ENCODE results near the gene NFE2L1.
"Not testable (repeated sequence)": the region's sequence is repeated elsewhere in the genome, so short reads cannot be mapped to it uniquely, and the experiment has no call there.

The NFE2L1 gene

GRCh38 chr17:48072811-48073210 is 24.7 kb downstream of the NFE2L1 start:
- DNase-seq, result not testable (repeated sequence)

- DNase-seq, result not testable (repeated sequence)
Observed at GRCh38 chr17:48073566-48074094, 25.5 kb downstream of the NFE2L1 start.

- DNase-seq, result peak; percentile 81
Observed at GRCh38 chr17:48074322-48075081, 26.3 kb downstream of the NFE2L1 start.

GRCh38 chr17:48077152-48077551 is 29.0 kb downstream of the NFE2L1 start:
- not testable (repeated sequence) for DNase-seq

- DNase-seq, result no peak
Observed at GRCh38 chr17:48081858-48082257, 33.7 kb downstream of the NFE2L1 start.

GRCh38 chr17:48084932-48085331 is 36.8 kb downstream of the NFE2L1 start:
- DNase-seq, result no peak

- no peak for DNase-seq
Observed at GRCh38 chr17:48093341-48094045, 45.3 kb downstream of the NFE2L1 start.

- no peak for DNase-seq
Observed at GRCh38 chr17:48095611-48096010, 47.5 kb downstream of the NFE2L1 start.

GRCh38 chr17:48100160-48100559 is 52.0 kb downstream of the NFE2L1 start:
- no peak for DNase-seq

GRCh38 chr17:48100591-48101011 is 52.4 kb downstream of the NFE2L1 start:
- DNase-seq, result no peak

- DNase-seq, result peak; percentile 95
Observed at GRCh38 chr17:48101012-48101720, 53.0 kb downstream of the NFE2L1 start, which contains the start of gene CBX1. CBX1 (minus strand) TSS chr17:48101478; CDS start chr17:48077004, 24,474 bp downstream.

- no peak for DNase-seq
Observed at GRCh38 chr17:48102043-48102750, 54.0 kb downstream of the NFE2L1 start.

GRCh38 chr17:48102798-48103715 is 54.9 kb downstream of the NFE2L1 start:
- peak; percentile 66 for DNase-seq

GRCh38 chr17:48104440-48104839 is 56.3 kb downstream of the NFE2L1 start:
- no peak for DNase-seq

GRCh38 chr17:48106802-48107136 is 58.6 kb downstream of the NFE2L1 start:
- DNase-seq, result no peak

- peak; percentile 94 for DNase-seq
Observed at GRCh38 chr17:48107137-48108055, 59.2 kb downstream of the NFE2L1 start, which contains the start of gene SNX11. SNX11 (plus strand) TSS chr17:48107766; CDS start chr17:48112044, 4,278 bp downstream.

- no peak for DNase-seq
Observed at GRCh38 chr17:48110761-48111160, 62.6 kb downstream of the NFE2L1 start.
